DND-41 (cell line): ENCODE measurements around the gene TMPRSS4.

Experiments
- ATAC-seq: fragments of 200-7000 bp; cut with Tn5 transposase; 3 replicates; pipeline ENCODE4 v1.9.1; 2021; ENCODE audit warnings: low read depth; ENCODE audit not compliant: insufficient read depth
- DNase-seq: peaks from one replicate; pipeline ENCODE4 v3.0.0-alpha.2; 2020
- H2AFZ ChIP-seq: 2 replicates; pipeline ENCODE4 v1.6.0; 2012; ENCODE audit warnings: low read depth, low read length
- H3K27ac ChIP-seq: 2 replicates; pipeline ENCODE4 v1.5.1; 2012; ENCODE audit warnings: low read length, inconsistent platforms
- H3K27me3 ChIP-seq: fragments of 200-600 bp; sonication (generic); 2 replicates; pipeline ENCODE4 v1.6.0; 2012; ENCODE audit warnings: low read length, mild to moderate bottlenecking, inconsistent platforms; ENCODE audit not compliant: insufficient read depth, poor library complexity
- H3K36me3 ChIP-seq: 2 replicates; pipeline ENCODE4 v1.5.1; 2012; ENCODE audit warnings: low read length, inconsistent platforms; ENCODE audit not compliant: insufficient read depth
- H3K4me1 ChIP-seq: 2 replicates; pipeline ENCODE4 v1.5.1; 2012; ENCODE audit warnings: mild to moderate bottlenecking, low read length; ENCODE audit not compliant: insufficient read depth
- H3K4me2 ChIP-seq: 2 replicates; pipeline ENCODE4 v1.6.0; 2012; ENCODE audit warnings: mild to moderate bottlenecking, moderate library complexity, low read length, inconsistent platforms; ENCODE audit not compliant: insufficient read depth
- H3K4me3 ChIP-seq, 2 experiments: fragments of 200-600 bp in 1 of 2; shearing (Covaris generic) in 1 of 2; 2 replicates each; pipeline ENCODE4 v1.5.1; 2012 to 2016; ENCODE audit warnings: inconsistent platforms in 2 of 2, low read length in 2 of 2, mild to moderate bottlenecking in 2 of 2, low read depth in 1 of 2, moderate library complexity in 1 of 2
- H3K79me2 ChIP-seq: 2 replicates; pipeline ENCODE4 v1.6.0; 2012; ENCODE audit warnings: low read length, inconsistent platforms; ENCODE audit not compliant: insufficient read depth
- H3K9ac ChIP-seq: 2 replicates; pipeline ENCODE4 v1.6.0; 2012; ENCODE audit warnings: low read depth, mild to moderate bottlenecking, inconsistent platforms, low read length, moderate library complexity
- H3K9me3 ChIP-seq: 2 replicates; pipeline ENCODE4 v1.5.1; 2012; ENCODE audit warnings: low read length, moderate library complexity, mild to moderate bottlenecking, inconsistent platforms; ENCODE audit not compliant: insufficient read depth, severe bottlenecking
- H4K20me1 ChIP-seq: 2 replicates; pipeline ENCODE4 v1.6.0; 2012; ENCODE audit warnings: low read length; ENCODE audit not compliant: insufficient read depth
- EZH2 ChIP-seq: IDR thresholded peaks from 3 replicates; pipeline ENCODE4 v1.6.1; 2012; ENCODE audit warnings: borderline replicate concordance, low read depth, mild to moderate bottlenecking, moderate library complexity, low read length, inconsistent platforms; ENCODE audit not compliant: severe bottlenecking
- TF ChIP-seq, protein P1 (sequence below): IDR thresholded peaks from 2 replicates; pipeline ENCODE4 v1.5.1; 2012; ENCODE audit warnings: borderline replicate concordance, low read length, moderate library complexity, mild to moderate bottlenecking; ENCODE audit not compliant: poor library complexity, severe bottlenecking; ENCODE audit errors: extremely low read depth

TMPRSS4 gene

DNA sequence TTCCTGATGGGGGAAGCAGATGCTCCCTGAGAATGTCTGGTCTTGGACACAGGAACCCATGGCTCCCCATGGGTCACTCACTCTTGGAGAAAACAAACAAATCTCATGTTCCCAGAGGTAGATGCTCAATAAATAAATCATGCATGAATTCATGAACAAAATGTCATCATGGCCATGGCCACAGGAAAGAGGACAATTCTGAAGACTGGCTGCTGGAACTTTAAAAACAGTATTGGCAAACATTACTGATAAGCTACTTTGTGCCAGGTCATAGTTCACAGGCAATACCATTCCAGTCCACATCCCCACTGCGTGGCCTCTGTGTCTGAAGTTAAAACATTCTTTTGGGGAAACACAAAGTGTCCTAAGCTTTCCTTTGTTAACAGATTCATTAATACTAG lies 19.1 kb downstream of the TMPRSS4 start:
- no peaks in the 10 kb centered on the region for H3K9me3 ChIP-seq
- no peak overlapping the region for H3K4me2 ChIP-seq
- H3K79me2 ChIP-seq, result no peaks in the 10 kb centered on the region
- no peak overlapping the region for H3K9ac ChIP-seq
- TF ChIP-seq EZH2, result no peak
- TF ChIP-seq, protein P1, sequence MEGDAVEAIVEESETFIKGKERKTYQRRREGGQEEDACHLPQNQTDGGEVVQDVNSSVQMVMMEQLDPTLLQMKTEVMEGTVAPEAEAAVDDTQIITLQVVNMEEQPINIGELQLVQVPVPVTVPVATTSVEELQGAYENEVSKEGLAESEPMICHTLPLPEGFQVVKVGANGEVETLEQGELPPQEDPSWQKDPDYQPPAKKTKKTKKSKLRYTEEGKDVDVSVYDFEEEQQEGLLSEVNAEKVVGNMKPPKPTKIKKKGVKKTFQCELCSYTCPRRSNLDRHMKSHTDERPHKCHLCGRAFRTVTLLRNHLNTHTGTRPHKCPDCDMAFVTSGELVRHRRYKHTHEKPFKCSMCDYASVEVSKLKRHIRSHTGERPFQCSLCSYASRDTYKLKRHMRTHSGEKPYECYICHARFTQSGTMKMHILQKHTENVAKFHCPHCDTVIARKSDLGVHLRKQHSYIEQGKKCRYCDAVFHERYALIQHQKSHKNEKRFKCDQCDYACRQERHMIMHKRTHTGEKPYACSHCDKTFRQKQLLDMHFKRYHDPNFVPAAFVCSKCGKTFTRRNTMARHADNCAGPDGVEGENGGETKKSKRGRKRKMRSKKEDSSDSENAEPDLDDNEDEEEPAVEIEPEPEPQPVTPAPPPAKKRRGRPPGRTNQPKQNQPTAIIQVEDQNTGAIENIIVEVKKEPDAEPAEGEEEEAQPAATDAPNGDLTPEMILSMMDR, result no peak
- H3K36me3 ChIP-seq, result no peaks in the 10 kb centered on the region
- no peak overlapping the region for H3K27ac ChIP-seq
- no peak overlapping the region for H2AFZ ChIP-seq
- DNase-seq, result no peak
- no peaks in the 10 kb centered on the region for H4K20me1 ChIP-seq
- no peak for ATAC-seq
- peaks cover 24% of the 10 kb centered on the region for H3K27me3 ChIP-seq
- H3K4me1 ChIP-seq, result no peaks in the 10 kb centered on the region
- H3K4me3 ChIP-seq, result no peak overlapping the region

DNA sequence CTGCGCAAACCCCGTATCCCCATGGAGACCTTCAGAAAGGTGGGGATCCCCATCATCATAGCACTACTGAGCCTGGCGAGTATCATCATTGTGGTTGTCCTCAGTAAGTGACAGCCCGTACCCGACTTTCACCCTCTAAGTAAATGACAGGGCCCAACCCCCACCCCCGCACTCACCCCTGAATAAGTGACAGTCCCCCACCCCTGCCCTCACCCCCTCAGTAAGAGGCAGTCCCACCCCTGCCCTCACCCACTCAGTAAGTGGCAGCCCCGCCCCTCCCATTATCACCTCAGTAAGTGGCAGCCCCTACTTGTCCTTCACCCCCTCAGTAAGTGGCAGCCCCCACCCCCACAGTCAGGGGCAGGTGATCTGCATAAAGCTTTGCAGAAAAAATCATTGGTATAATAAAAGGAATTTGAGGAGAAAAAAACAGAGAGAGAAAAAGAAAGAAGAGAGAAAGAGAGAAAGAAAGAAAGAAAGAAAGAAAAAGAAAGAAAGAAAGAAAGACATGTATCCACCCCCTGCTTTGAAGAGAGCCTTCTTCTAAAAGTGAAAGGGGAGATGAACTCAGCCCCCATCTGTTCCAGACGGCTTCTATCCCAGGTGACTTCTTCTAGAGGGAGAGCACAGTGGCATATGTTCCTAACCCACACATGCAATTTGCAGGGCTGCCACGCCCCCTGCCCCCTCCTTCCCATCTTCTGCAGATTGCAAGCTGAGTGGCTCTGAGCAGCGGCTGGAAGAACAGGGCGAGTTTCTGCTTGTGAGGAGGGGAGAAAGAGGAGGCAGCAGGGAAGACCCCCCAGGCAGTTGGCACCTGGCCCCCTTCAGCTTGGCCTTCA lies 22.3 kb downstream of the TMPRSS4 start:
- no peaks in the 10 kb centered on the region for H3K36me3 ChIP-seq
- no peaks in the 10 kb centered on the region for H4K20me1 ChIP-seq
- H3K27me3 ChIP-seq, result peaks cover 27% of the 10 kb centered on the region
- no peak overlapping the region for H2AFZ ChIP-seq
- H3K4me2 ChIP-seq, result no peak overlapping the region
- H3K4me1 ChIP-seq, result no peaks in the 10 kb centered on the region
- H3K79me2 ChIP-seq, result no peaks in the 10 kb centered on the region
- peak; percentile 20 for DNase-seq
- H3K9me3 ChIP-seq, result no peaks in the 10 kb centered on the region
- no peak for TF ChIP-seq EZH2
- TF ChIP-seq, protein P1, result no peak
- H3K4me3 ChIP-seq, result no peak overlapping the region
- no peak overlapping the region for H3K9ac ChIP-seq
- peak; percentile 35; the same call in 1 of the 3 replicates for ATAC-seq
- H3K27ac ChIP-seq, result no peak overlapping the region

DNA sequence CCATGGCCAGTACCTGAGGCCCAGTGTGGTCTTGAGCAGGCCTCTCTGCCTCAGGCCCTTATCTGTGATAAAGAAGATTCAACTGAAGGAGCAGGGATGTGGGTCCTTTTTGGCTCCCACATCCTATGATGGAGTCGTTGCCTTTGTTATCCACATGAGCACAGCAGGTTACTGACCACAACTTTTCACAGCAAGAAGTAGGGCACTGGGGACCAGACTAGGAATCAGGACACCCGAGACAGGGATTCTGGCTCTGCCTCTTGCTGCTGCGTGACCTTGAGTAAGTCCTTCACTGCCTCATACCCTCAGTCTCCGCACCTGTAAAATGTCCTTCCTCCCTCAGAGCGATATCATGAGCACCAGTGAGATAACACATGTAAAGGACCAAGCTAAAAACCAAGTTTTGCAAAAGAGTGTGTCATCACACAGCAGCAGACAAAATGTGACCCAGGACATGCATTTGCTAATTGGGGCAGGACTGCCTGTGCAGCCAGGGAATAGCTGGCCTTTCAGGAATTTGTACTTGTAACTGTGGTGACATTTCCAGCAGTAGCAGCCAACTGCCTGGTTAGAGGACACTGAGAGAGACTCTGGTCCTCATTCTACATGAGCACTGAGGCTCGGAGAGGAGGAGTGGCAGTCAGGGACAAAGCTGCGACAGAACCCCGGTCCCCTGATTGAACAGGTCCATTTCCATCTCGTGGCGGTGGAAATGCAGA lies 23.1 kb downstream of the TMPRSS4 start:
- H2AFZ ChIP-seq, result no peak overlapping the region
- no peak overlapping the region for H3K9ac ChIP-seq
- DNase-seq, result no peak
- H3K4me1 ChIP-seq, result no peaks in the 10 kb centered on the region
- H3K27me3 ChIP-seq, result peaks cover 23% of the 10 kb centered on the region
- H3K9me3 ChIP-seq, result no peaks in the 10 kb centered on the region
- no peak overlapping the region for H3K27ac ChIP-seq
- H3K4me2 ChIP-seq, result no peak overlapping the region
- H3K36me3 ChIP-seq, result no peaks in the 10 kb centered on the region
- no peak overlapping the region for H3K4me3 ChIP-seq
- no peaks in the 10 kb centered on the region for H4K20me1 ChIP-seq
- ATAC-seq, result no peak
- H3K79me2 ChIP-seq, result no peaks in the 10 kb centered on the region
- TF ChIP-seq EZH2, result no peak
- TF ChIP-seq, protein P1, result no peak
